DND-41 (cell line): ENCODE measurements around the gene GNAI2.

ENCODE experiments used
- ATAC-seq: fragments of 200-7000 bp; cut with Tn5 transposase; 3 replicates; pipeline ENCODE4 v1.9.1; 2021; ENCODE audit warnings: low read depth; ENCODE audit not compliant: insufficient read depth
- DNase-seq: peaks from one replicate; pipeline ENCODE4 v3.0.0-alpha.2; 2020
- H2AFZ ChIP-seq: 2 replicates; pipeline ENCODE4 v1.6.0; 2012; ENCODE audit warnings: low read depth, low read length
- H3K27ac ChIP-seq: 2 replicates; pipeline ENCODE4 v1.5.1; 2012; ENCODE audit warnings: low read length, inconsistent platforms
- H3K27me3 ChIP-seq: fragments of 200-600 bp; sonication (generic); 2 replicates; pipeline ENCODE4 v1.6.0; 2012; ENCODE audit warnings: low read length, mild to moderate bottlenecking, inconsistent platforms; ENCODE audit not compliant: insufficient read depth, poor library complexity
- H3K36me3 ChIP-seq: 2 replicates; pipeline ENCODE4 v1.5.1; 2012; ENCODE audit warnings: low read length, inconsistent platforms; ENCODE audit not compliant: insufficient read depth
- H3K4me1 ChIP-seq: 2 replicates; pipeline ENCODE4 v1.5.1; 2012; ENCODE audit warnings: mild to moderate bottlenecking, low read length; ENCODE audit not compliant: insufficient read depth
- H3K4me2 ChIP-seq: 2 replicates; pipeline ENCODE4 v1.6.0; 2012; ENCODE audit warnings: mild to moderate bottlenecking, moderate library complexity, low read length, inconsistent platforms; ENCODE audit not compliant: insufficient read depth
- H3K4me3 ChIP-seq, 2 experiments: fragments of 200-600 bp in 1 of 2; shearing (Covaris generic) in 1 of 2; 2 replicates each; pipeline ENCODE4 v1.5.1; 2012 to 2016; ENCODE audit warnings: inconsistent platforms in 2 of 2, low read length in 2 of 2, mild to moderate bottlenecking in 2 of 2, low read depth in 1 of 2, moderate library complexity in 1 of 2
- H3K79me2 ChIP-seq: 2 replicates; pipeline ENCODE4 v1.6.0; 2012; ENCODE audit warnings: low read length, inconsistent platforms; ENCODE audit not compliant: insufficient read depth
- H3K9ac ChIP-seq: 2 replicates; pipeline ENCODE4 v1.6.0; 2012; ENCODE audit warnings: low read depth, mild to moderate bottlenecking, inconsistent platforms, low read length, moderate library complexity
- H3K9me3 ChIP-seq: 2 replicates; pipeline ENCODE4 v1.5.1; 2012; ENCODE audit warnings: low read length, moderate library complexity, mild to moderate bottlenecking, inconsistent platforms; ENCODE audit not compliant: insufficient read depth, severe bottlenecking
- H4K20me1 ChIP-seq: 2 replicates; pipeline ENCODE4 v1.6.0; 2012; ENCODE audit warnings: low read length; ENCODE audit not compliant: insufficient read depth
- CTCF ChIP-seq: IDR thresholded peaks from 2 replicates; pipeline ENCODE4 v1.5.1; 2012; ENCODE audit warnings: borderline replicate concordance, low read length, moderate library complexity, mild to moderate bottlenecking; ENCODE audit not compliant: poor library complexity, severe bottlenecking; ENCODE audit errors: extremely low read depth
- EZH2 ChIP-seq: IDR thresholded peaks from 3 replicates; pipeline ENCODE4 v1.6.1; 2012; ENCODE audit warnings: borderline replicate concordance, low read depth, mild to moderate bottlenecking, moderate library complexity, low read length, inconsistent platforms; ENCODE audit not compliant: severe bottlenecking

The GNAI2 gene

DNA sequence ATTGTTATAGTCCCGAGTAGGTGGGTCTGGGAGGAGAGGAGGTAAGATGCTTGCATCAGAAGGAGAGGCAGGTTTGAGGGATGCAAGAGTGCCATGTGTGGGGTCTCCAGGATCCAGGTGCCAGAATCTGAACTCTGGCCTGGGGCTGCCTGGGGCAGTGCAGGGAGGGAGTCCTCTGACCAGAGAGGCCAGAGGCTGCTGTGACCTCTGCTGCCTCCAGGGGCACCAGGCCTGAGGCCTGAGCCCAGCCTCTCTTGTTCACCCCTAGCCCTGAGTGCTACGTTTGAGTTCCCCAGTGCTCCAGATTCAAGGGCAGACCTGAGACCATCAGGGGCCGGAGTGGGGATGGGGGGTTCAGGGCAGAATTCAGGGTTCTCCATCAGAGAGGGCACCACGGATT is 23.5 kb upstream of the GNAI2 start:
- no peaks in the 10 kb centered on the region for H3K79me2 ChIP-seq
- H3K4me3 ChIP-seq, result no peak overlapping the region
- no peaks in the 10 kb centered on the region for H3K36me3 ChIP-seq
- no peaks in the 10 kb centered on the region for H3K9me3 ChIP-seq
- no peak for TF ChIP-seq EZH2
- no peak for TF ChIP-seq CTCF
- H4K20me1 ChIP-seq, result peaks cover 4% of the 10 kb centered on the region; the same call in 1 of the 2 replicates
- ATAC-seq (no peak), DNase-seq (no peak)
- H3K4me1 ChIP-seq, result no peaks in the 10 kb centered on the region
- H3K27me3 ChIP-seq, result no peaks in the 10 kb centered on the region
- no peak overlapping the region for H3K4me2 ChIP-seq
- no peak overlapping the region for H2AFZ ChIP-seq
- no peak overlapping the region for H3K9ac ChIP-seq
- H3K27ac ChIP-seq, result no peak overlapping the region

GRCh38 chr3:50212971-50213370 is 23.0 kb upstream of the GNAI2 start:
- no peak overlapping the region for H3K27ac ChIP-seq
- H2AFZ ChIP-seq, result no peak overlapping the region
- no peak overlapping the region for H3K4me3 ChIP-seq
- TF ChIP-seq CTCF (no peak), EZH2 (no peak)
- H3K9me3 ChIP-seq, result no peaks in the 10 kb centered on the region
- DNase-seq (no peak), ATAC-seq (no peak)
- peaks cover 4% of the 10 kb centered on the region; the same call in 1 of the 2 replicates for H4K20me1 ChIP-seq
- no peak overlapping the region for H3K9ac ChIP-seq
- no peaks in the 10 kb centered on the region for H3K27me3 ChIP-seq
- no peaks in the 10 kb centered on the region for H3K36me3 ChIP-seq
- H3K79me2 ChIP-seq, result no peaks in the 10 kb centered on the region
- no peak overlapping the region for H3K4me2 ChIP-seq
- H3K4me1 ChIP-seq, result no peaks in the 10 kb centered on the region

DNA sequence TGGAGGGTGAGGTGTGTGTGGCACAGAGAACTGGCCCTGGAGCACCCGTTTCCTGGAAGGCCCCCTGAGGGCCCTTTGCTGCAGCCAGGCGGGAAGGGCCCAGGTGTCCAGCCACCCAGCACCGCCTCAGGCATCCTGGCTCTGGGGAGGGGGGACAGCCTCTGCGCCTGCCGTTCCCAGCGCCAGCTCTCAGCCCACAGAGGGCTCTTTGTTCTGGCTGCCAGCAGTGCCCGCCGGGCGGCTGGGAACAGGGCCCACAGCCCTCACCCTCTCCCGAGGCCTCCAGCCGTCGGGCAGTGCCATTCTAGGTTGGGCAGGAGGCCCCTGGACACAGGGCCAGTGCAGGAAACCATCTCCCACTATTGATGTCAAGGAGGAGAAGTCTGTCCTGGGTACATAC is 22.6 kb upstream of the GNAI2 start:
- H2AFZ ChIP-seq, result no peak overlapping the region
- H4K20me1 ChIP-seq, result peaks cover 4% of the 10 kb centered on the region; the same call in 1 of the 2 replicates
- DNase-seq, result no peak
- TF ChIP-seq EZH2, result no peak
- no peak for TF ChIP-seq CTCF
- no peaks in the 10 kb centered on the region for H3K79me2 ChIP-seq
- no peak overlapping the region for H3K27ac ChIP-seq
- no peaks in the 10 kb centered on the region for H3K27me3 ChIP-seq
- ATAC-seq, result no peak
- H3K9ac ChIP-seq, result no peak overlapping the region
- no peak overlapping the region for H3K4me3 ChIP-seq
- H3K9me3 ChIP-seq, result no peaks in the 10 kb centered on the region
- no peaks in the 10 kb centered on the region for H3K4me1 ChIP-seq
- no peak overlapping the region for H3K4me2 ChIP-seq
- no peaks in the 10 kb centered on the region for H3K36me3 ChIP-seq

- 0 out of 2 replicates have a peak, but pooled peaks cover 4% of the 10 kb centered on the region for H4K20me1 ChIP-seq
- H2AFZ ChIP-seq, result no peak overlapping the region
- no peaks in the 10 kb centered on the region for H3K36me3 ChIP-seq
- no peak for ATAC-seq
- H3K27me3 ChIP-seq, result no peaks in the 10 kb centered on the region
- H3K4me3 ChIP-seq, result no peak overlapping the region
- H3K4me2 ChIP-seq, result no peak overlapping the region
- no peak overlapping the region for H3K9ac ChIP-seq
- DNase-seq, result no peak
- H3K79me2 ChIP-seq, result no peaks in the 10 kb centered on the region
- no peaks in the 10 kb centered on the region for H3K4me1 ChIP-seq
- H3K9me3 ChIP-seq, result no peaks in the 10 kb centered on the region
- TF ChIP-seq CTCF, result no peak
- TF ChIP-seq EZH2, result no peak
- H3K27ac ChIP-seq, result no peak overlapping the region
Measured at GRCh38 chr3:50214824-50215223, 21.2 kb upstream of the GNAI2 start.
